Muscle layer of duodenum (tissue), 2 donors: Measurements from ENCODE around the gene CD109.
"Not testable (repeated sequence)": the region's sequence is repeated elsewhere in the genome, so short reads cannot be mapped to it uniquely, and the experiment has no call there.

Source experiments
- H3K27ac ChIP-seq: one replicate; pipeline ENCODE4 v1.7.0; 2013; ENCODE audit warnings: mild to moderate bottlenecking, low read length
- H3K27me3 ChIP-seq: one replicate; pipeline ENCODE4 v1.7.0; 2013; ENCODE audit warnings: low read depth, mild to moderate bottlenecking, control low read depth, low read length
- H3K36me3 ChIP-seq, 2 donors: one replicate each; pipeline ENCODE4 v1.7.0; 2013; ENCODE audit warnings: low read length in 2 of 2, control low read depth in 1 of 2, mild to moderate bottlenecking in 1 of 2; ENCODE audit not compliant: insufficient read depth in 2 of 2, control insufficient read depth in 1 of 2
- H3K4me1 ChIP-seq, 2 donors: one replicate each; pipeline ENCODE4 v1.7.0; 2013; ENCODE audit warnings: low read length in 2 of 2, mild to moderate bottlenecking in 2 of 2, control low read depth in 1 of 2, moderate library complexity in 1 of 2; ENCODE audit not compliant: insufficient read depth in 2 of 2, control insufficient read depth in 1 of 2
- H3K4me3 ChIP-seq, 2 donors: one replicate each; pipeline ENCODE4 v1.7.0; 2013; ENCODE audit warnings: low read length in 2 of 2, low read depth in 1 of 2, mild to moderate bottlenecking in 1 of 2
- H3K9me3 ChIP-seq, 2 donors: one replicate each; pipeline ENCODE4 v1.7.0; 2013; ENCODE audit warnings: low read length in 2 of 2, control low read depth in 1 of 2, mild to moderate bottlenecking in 1 of 2; ENCODE audit not compliant: control insufficient read depth in 1 of 2
- donor health status: healthy.

The CD109 gene

GRCh38 chr6:73712535-73713173, 16.7 kb downstream of the CD109 start:
- H3K9me3 ChIP-seq = no peaks in the 10 kb centered on the region
- no peak overlapping the region for H3K4me3 ChIP-seq
- no peak overlapping the region for H3K27ac ChIP-seq
- peaks cover 0 to 10% of the 10 kb centered on the region in 2 donors for H3K4me1 ChIP-seq
- H3K27me3 ChIP-seq = no peaks in the 10 kb centered on the region
- H3K36me3 ChIP-seq = no peaks in the 10 kb centered on the region

- Histone ChIP-seq H3K27me3 (no peaks in the 10 kb centered on the region), H3K4me1 (peaks cover 0 to 10% of the 10 kb centered on the region in 2 donors), H3K4me3 (no peak overlapping the region), H3K9me3 (no peaks in the 10 kb centered on the region), H3K36me3 (no peaks in the 10 kb centered on the region), H3K27ac (no peak overlapping the region)
Measured at GRCh38 chr6:73713426-73714147, 17.6 kb downstream of the CD109 start.

- H3K4me1 ChIP-seq = peaks cover 0 to 10% of the 10 kb centered on the region in 2 donors
- H3K9me3 ChIP-seq, H3K27ac ChIP-seq, H3K27me3 ChIP-seq, H3K4me3 ChIP-seq, H3K36me3 ChIP-seq: not testable (repeated sequence)
Measured at GRCh38 chr6:73715111-73715508, 19.1 kb downstream of the CD109 start.

GRCh38 chr6:73719046-73719445, 23.0 kb downstream of the CD109 start:
- H3K27me3 ChIP-seq = no peaks in the 10 kb centered on the region
- H3K4me3 ChIP-seq = no peak overlapping the region
- no peaks in the 10 kb centered on the region for H3K4me1 ChIP-seq
- H3K27ac ChIP-seq = no peak overlapping the region
- H3K9me3 ChIP-seq = no peaks in the 10 kb centered on the region
- H3K36me3 ChIP-seq = no peaks in the 10 kb centered on the region

GRCh38 chr6:73722318-73723060, 26.5 kb downstream of the CD109 start:
- Histone ChIP-seq H3K27me3 (no peaks in the 10 kb centered on the region), H3K4me1 (no peaks in the 10 kb centered on the region), H3K4me3 (no peak overlapping the region), H3K27ac (no peak overlapping the region), H3K9me3 (no peaks in the 10 kb centered on the region), H3K36me3 (peaks cover 0 to 3% of the 10 kb centered on the region in 2 donors)

GRCh38 chr6:73723480-73723879, 27.5 kb downstream of the CD109 start:
- H3K27ac ChIP-seq, H3K27me3 ChIP-seq, H3K9me3 ChIP-seq, H3K4me3 ChIP-seq, H3K4me1 ChIP-seq, H3K36me3 ChIP-seq: not testable (repeated sequence)

GRCh38 chr6:73724389-73724788, 28.4 kb downstream of the CD109 start:
- Histone ChIP-seq H3K4me3 (no peak overlapping the region), H3K4me1 (no peaks in the 10 kb centered on the region), H3K36me3 (peaks cover 0 to 3% of the 10 kb centered on the region in 2 donors), H3K27me3 (no peaks in the 10 kb centered on the region), H3K27ac (no peak overlapping the region), H3K9me3 (no peaks in the 10 kb centered on the region)

GRCh38 chr6:73725192-73725591, 29.2 kb downstream of the CD109 start:
- H3K9me3 ChIP-seq, H3K4me1 ChIP-seq, H3K27ac ChIP-seq, H3K36me3 ChIP-seq, H3K4me3 ChIP-seq, H3K27me3 ChIP-seq: not testable (repeated sequence)

- Histone ChIP-seq H3K4me3 (no peak overlapping the region), H3K4me1 (no peaks in the 10 kb centered on the region), H3K36me3 (peaks cover 0 to 3% of the 10 kb centered on the region in 2 donors), H3K27me3 (no peaks in the 10 kb centered on the region), H3K9me3 (no peaks in the 10 kb centered on the region), H3K27ac (no peak overlapping the region)
Measured at GRCh38 chr6:73727114-73727513, 31.1 kb downstream of the CD109 start.

GRCh38 chr6:73728548-73729205, 32.7 kb downstream of the CD109 start:
- no peak overlapping the region for H3K4me3 ChIP-seq
- no peaks in the 10 kb centered on the region for H3K27me3 ChIP-seq
- no peak overlapping the region for H3K27ac ChIP-seq
- peaks cover 0 to 3% of the 10 kb centered on the region in 2 donors for H3K4me1 ChIP-seq
- H3K36me3 ChIP-seq = peaks cover 0 to 3% of the 10 kb centered on the region in 2 donors
- H3K9me3 ChIP-seq = no peaks in the 10 kb centered on the region

GRCh38 chr6:73731285-73731684, 35.3 kb downstream of the CD109 start:
- Histone ChIP-seq H3K4me3 (no peak overlapping the region), H3K36me3 (peaks cover 0 to 3% of the 10 kb centered on the region in 2 donors), H3K9me3 (no peaks in the 10 kb centered on the region), H3K4me1 (peaks cover 0 to 3% of the 10 kb centered on the region in 2 donors), H3K27ac (no peak overlapping the region), H3K27me3 (no peaks in the 10 kb centered on the region)
